Measurements from ENCODE around the gene CSF3.

CSF3 gene

DNA sequence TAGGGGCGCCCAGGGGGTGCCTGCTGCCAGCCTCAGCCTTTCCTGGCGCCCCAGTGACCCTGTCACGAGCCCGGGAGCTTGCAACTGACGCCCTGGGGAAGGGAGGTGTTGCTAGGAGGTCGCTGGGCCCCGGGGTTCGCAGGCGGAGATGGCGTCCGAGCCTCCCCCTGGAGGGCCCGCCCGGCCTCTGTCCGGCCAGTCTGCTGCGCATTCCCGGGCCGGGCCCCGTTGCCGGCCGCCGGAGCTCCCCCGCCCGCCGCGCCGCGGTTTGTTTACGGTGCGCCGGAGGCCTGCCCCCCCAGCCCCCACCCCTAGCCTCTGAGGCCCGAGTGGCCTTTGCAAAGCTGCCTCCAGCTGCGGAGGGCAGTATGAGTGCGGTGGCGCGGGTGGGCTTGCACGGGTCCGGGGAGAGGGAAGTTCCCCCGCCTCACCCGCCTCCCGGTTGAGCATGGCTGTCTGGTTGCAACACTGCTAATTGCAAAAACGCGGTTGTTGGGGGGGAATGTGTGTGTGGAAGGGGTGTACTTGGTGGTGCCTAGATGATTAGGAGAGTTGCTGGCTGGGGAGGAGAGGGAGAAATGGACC is 48.0 kb downstream of the CSF3 start:
- DNase-seq, result no peak

DNA sequence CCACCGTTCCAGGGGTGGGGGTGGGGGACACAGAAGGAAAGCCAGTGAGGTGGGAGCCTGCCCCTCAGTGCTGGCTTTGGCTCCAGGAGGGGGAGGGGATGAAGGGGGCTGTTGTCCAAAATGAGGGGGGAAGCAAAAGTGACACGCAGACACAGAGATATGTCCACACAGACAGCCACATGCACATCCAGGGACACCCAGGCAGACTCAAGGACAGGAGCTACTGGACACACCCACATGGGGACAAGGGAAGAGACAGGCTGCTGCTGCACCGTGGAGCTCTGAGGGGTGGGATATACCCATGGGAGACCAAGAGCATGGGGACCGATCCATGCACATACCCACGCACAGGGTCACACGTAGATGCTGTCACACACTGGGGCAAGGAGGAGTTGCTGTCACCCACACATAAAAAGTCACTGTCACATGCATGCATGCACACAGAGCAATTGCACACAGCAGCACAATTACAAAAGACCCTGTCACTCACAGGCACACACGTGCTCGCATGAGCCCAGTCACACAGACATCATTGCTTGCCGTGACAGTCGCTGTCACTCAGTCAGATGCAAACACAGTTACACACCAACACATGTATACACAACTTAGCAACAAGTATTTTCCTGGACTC is 48.8 kb downstream of the CSF3 start:
- no peak for DNase-seq

DNA sequence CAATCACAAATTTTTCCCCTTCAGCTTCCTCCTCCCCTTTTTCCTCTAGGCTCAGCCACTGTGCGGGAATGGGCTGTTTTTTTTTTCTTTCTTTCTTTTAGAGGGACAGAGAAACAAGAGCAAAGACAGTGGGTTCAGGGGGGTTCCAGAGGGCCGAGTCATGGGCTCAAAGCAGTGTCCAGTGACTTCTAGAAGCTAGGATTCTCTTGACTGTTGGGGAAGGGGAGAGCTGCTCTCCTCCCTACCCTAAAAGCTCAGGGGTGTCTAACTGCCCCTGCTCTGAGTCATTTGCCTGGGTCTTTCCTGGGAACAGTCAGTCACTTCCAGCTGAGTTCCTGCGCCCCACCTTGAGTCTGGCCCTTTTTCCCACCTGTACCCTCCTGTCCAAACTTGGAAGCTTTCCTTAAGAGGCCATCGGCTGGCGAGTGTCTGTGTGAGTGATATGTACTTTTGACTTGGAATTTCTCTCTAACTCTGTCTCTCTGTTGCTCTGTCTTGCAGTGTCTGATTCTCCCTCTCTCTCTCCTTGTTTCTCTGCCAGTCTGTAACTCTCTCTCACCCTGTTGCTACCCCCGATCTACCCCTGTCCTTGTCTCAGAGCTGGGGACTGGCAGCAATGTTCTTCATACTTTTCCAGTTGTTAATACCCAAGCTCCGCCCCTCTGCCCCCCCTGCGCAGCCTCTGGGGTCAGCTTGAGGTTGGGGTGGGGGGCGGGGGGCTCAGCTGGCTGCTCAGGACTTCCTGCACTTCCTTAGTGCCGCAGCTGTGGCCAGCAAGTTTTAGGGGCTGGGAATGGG is 49.9 kb downstream of the CSF3 start:
- no peak for DNase-seq

DNA sequence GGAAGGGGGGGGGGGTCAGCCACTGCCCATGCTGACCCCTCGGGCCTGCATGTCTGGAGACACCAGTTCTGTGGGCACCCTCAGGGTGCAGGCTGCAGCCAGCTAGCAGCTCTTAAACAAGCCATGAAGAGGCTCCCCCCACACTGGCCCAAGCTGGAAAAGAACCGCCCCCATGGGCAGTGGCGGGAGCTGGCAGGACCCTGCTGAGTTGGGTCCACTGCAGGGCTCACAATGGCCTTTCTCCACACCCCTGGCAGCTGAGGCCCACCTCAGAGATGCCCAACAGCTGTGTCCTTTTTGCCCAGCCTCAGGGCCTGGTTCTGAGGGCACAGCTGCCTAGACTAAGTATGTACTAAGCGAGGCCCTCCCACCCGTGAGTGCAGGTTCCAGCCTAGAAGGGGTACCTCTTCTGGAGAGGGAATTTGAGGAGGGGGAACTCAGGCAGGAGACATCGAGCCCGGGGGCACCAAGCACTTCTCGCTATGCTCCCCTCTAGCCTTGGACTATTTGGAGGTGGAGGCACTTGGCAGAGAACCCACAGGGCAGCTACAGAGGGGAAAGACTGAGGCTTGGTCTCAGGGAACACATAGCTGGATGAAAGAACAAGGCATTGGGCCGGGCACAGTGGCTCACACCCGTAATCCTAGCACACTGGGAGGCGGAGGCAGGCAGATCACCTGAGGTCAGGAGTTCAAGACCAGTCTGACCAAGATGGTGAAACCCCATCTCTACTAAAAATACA is 50.7 kb downstream of the CSF3 start:
- no peak for DNase-seq
